Femur (tissue), 1 donor: Measurements from ENCODE around the gene SLC23A2.
"Not testable (repeated sequence)": the region's sequence is repeated elsewhere in the genome, so short reads cannot be mapped to it uniquely, and the experiment has no call there.

Experiments used
- DNase-seq: peaks from one replicate; pipeline ENCODE4 v3.0.0-alpha.2; 2017

SLC23A2 gene

DNA sequence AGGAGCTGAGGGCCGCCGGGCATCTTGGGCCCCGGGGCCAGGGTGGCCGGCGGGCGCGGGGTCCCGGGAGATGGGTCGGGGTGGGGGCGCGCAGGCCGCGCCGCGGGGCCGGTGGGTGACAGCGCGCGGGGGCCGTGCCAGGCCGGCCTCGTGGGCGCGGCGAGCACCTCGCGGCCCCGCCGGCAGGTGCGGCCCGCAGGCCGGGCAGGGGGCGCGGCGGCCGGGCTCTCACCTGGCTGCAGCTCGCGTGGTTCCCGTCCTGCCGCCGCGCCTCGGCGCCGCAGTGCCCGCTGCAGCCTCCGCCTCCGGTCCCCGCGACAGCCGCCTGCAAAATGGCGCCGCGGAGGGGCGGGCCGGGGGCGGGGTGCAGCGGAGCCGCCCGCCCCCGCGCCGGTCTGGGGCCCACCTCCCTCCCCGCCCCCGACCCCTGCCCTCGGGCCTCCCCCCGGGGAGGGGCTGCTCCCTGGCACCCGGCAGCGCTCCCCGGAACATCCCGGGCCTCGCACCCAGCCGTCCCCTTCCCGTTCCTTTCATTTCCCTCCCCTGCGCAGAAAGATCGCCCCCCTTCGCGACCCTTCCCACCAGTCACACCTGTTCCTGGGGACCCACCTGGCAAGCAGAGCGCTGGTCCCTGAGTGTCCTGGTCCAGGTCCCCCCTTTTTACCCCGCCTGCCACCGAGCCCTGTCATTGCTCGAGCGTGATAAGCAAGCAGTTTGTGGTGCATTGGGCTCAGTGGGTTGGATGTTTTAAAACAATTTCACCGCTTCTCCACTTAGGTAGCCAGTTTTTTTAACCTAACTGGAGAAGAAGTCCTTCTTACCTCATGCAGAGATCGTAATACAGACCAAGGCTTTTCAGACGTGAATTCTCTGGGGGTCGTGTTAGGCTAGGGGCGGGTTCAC, at the start of gene SLC23A2:
Gene SLC23A2 (minus strand): TSS at position 337 of the 903 bp plus-strand sequence. CDS start 68,948 bp downstream, outside the sequence.
- peak; percentile 40 for DNase-seq

DNA sequence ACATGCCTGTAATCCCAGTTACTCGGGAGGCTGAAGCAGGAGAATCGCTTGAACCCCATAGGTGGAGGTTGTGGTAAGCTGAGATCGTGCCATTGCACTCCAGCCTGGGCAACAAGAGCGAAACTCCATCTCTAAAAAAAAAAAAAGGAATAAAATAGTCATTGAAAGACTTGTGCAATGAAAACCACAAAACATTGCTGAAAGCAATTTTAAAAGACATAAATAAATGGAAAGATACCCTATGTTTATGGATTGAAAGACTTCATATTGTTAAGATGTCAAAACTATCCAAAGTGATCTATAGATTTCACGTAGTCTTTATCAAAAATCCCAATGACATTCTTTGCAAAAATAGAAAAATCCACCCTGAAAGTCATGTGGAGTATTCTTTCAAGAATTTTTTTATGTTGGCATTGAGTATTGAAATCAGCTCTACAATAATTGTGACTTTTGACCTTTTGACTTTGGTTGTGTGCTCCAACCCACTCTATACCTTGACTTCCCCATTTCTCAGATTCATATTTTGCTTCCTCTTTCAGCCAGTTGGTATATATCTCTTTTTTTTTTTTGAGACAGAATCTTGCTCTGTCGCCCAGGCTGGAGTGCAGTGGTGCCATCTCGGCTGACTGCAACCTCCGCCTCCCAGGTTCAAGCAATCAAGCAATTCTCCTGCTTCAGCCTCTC, 45.5 kb upstream of the SLC23A2 start:
- no peak for DNase-seq

DNA sequence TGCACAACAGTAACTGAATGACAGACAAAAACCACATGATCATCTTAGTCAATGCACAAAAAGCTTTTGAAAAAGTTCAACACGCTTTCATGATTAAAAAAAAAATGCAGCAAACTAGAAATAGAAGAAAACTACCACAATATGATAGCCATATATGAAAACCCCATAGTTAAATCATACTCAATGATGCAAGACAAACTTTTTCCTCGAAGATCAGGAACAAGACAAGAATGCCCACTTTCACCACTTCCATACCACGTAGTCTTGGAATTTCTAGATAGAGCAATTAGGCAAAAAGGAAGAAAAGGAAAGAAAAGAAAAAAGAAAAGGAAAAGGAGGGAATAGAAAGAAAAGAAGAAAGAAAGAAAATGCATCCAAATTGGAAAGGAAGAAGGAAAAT, 44.6 kb upstream of the SLC23A2 start:
- DNase-seq = no peak

DNA sequence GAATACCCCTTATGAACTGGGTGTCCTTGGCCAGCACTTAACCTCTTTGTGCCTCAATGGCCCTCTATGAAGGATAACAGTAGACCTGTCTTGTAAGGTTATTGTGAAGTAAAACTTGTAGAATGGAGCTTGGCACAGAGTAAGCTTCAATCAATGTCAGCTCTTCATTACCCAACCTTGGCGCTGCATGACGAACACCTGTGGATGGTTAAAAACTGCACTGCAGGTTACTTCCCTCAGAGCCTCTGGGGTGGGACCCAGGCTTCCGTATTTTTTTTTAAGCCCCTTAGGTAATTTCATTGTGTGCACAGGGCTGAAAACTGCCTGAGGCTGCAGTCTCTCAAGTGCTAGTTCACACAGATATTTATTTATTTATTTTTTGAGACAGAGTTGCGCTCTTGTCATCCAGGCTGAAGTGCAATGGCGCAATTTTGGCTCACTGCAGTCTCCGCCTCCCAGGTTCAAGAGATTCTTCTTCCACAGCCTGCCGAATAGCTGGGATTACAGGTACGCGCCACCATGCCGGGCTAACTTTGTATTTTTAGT, 42.8 kb upstream of the SLC23A2 start:
- no peak for DNase-seq

DNA sequence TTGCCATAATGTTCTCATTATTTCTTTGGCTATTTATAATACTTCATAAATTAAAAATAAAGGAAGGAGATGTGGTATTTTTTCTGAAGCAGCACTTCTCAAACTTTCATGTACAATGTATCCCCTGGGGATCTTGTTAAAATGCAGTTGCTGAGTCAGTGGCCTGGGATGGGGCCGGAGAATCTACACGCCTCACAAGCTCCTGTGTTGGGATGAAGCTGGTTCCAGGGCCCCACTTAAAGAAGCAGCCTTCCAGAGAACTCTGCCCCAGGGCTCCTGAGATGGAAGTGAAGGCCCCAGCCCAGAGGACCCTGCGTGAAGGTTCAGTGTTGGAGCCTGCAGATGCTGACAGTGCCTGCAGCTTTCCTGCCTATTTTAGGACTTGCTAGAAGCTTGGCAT, 40.1 kb upstream of the SLC23A2 start:
- DNase-seq = peak; percentile 29

DNA sequence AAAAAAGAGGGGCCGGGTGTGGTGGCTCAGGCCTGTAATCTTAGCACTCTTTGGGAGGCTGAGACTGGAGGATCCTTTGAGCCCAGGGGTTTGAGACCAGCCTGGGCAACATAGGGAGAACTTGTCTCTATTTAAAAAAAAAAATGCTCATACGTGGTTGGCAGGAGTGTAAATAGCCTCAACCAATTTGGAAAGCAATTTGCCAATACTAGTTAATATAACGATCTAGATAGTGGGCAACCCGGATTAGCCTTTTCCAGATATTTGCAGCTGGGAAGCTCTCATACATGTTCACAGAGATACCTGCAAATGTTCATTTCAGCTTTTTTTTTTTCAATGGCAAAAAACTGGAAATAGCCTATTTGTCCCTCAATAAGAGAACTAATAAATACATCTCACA, 39.0 kb upstream of the SLC23A2 start:
- DNase-seq = no peak

DNA sequence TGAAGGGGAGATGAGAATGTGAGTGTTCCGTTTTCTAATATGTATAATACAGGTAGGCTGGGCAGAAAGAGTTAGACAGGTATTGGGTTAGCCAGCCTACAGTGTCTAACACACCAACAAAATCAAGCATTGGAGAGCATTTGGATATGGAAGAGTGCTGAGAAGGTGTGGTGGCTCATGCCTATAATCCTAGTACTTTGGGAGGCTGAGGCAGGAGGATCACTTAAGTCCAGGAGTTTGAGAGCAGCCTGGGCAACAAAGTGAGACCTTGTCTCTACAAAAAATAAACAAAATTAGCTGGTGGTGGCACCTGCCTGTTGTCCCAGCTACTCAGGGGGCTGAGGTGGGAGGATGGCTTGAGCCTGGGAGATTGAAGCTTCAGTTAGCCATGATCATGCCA, 38.6 kb upstream of the SLC23A2 start:
- no peak for DNase-seq

DNA sequence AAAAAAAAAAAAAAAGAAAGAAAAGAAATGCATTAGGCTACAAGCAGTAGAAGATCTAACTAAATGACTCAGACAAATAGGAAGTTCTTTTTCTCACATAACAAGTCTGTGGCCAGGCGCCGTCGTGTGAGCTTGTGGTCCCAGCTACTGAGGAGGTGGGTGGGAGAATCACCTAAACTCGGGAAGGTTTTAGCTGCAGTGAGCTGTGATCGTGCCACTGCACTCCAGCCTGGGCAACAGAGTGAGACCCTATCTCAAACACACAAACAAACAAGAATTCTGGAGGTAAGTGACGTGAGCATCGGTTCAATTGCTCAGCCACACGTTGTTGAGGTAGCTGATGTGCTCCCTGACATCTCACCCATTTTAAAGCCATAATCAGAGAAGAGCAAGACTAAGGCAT, 37.9 kb upstream of the SLC23A2 start:
- no peak for DNase-seq

DNA sequence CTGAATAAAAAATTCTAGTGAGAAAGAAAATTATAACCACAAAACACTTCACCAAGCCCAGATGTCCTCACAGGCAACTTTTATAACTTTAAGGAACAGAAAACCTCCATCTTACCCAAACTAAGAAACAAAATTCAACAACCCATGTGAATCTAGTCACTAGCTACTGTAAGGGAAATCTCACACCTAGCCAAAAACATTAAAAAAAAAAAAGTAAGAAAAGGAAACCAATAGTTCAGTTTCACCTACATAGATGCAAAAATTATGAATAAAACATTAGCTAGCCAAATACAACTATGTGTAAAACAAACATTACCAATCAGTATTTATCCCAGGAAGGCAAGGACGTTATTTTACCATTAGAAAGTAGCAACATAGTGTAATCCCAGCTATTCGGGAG, 35.5 kb upstream of the SLC23A2 start:
- DNase-seq = no peak

DNA sequence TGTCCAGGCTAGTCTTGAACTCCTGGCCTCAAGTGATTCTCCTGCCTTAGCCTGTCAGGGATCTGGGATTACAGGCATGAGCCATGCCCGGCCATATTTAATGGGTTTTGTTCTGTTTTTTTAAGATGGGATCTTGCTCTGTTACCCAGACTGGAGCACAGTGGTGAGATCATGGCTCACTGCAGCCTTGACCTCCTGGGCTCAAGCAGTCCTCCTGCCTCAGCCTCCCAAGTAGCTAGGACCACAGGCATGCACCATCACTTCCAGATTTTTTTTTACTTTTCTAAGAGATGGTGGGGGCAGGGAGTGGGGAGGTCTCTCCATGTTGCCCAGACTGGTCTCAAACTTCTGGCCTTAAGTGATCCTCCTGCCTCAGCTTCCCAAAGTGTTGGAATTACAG, 34.2 kb upstream of the SLC23A2 start:
- not testable (repeated sequence) for DNase-seq

DNA sequence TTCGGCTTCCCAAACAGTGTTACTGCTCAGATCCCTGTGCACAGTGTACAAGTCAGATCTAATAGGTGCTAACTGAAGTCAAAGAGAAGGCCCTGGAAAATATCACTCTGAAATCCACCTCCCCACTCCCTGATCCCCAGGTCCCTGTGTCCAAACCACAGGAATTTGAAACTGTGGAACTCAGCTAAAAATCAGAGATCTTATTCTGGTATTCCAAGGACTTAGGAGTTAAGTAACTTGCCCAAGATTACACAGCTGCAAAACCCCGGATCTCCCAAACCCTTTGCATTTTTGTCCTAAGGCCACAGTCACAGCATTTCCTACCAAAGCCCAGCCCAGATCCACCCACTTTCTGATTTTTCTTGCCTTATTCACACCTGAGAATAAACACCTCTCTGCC, 32.3 kb upstream of the SLC23A2 start:
- no peak for DNase-seq

DNA sequence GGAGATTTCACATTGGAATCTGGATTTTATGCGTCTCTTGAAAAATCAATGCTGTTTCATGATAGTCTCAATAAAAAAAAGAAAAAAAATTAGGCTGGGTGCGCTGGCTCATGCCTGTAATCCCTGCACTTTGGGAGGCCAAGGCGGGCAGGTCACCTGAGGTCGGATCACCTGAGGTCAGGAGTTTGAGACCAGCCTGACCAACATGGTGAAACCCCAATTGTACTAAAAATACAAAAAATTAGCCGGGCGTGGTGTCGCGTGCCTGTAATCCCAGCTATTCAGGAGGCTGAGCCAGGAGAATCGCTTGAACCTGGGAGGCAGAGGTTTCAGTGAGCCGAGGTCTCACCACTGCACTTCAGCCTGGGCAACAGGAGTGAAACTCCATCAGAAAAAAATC, 30.4 kb upstream of the SLC23A2 start:
- not testable (repeated sequence) for DNase-seq

DNA sequence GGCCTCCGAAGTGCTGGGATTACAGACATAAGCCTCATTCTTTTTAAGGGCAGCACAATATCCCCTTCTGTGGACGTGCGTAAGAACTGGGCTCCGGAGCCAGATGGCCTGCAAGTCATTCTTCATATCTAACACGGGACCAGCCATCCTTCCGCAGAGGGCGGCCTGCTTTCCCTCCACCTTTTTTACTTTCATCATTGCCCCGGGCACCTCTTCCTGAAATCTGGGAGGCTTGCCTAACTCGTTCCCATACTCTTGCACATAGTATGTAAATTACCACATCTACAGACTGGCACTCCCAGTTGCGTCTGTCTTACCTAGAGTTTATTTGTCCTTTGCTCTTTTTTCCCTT, 29.9 kb upstream of the SLC23A2 start:
- DNase-seq = no peak

DNA sequence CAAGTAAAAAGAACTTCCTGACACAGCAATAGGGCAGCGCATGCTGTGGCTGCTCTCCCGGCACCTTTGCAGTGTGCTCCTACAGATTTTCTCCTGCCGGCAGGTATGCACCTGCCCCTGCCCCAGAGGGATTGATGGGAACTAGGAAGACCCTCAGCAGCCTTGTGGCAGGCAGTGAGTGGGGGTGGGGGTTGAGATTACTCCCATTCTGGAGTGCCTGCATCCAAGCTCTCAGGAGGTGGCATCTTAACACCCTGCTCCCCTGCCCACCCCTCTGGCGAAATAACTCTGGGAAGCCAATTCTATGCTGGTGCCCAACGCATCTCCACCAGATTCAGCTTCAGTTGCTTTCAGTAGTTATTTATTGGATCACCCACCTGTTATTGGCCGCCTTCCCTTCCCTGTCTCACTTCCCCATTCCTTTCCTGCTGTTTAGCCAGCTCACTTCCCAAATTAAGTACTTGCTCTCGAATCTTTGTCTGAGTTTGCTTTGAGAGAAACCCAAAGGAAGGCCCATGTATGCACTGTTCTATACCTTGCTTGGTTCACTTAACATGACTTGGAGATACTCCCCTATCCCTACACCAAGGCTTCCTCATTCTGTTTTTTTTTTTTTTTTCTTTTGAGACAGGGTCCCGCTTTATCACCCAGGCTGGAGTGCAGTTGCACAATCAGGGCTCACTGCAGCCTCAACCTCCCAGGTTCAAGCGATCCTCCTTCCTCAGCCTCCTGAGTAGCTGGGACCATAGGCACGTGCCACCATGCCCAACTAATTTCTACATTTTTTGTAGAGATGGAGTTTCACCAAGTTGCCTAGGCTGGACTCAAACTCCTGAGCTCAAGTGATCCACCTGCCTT, 29.3 kb upstream of the SLC23A2 start:
- no peak for DNase-seq

DNA sequence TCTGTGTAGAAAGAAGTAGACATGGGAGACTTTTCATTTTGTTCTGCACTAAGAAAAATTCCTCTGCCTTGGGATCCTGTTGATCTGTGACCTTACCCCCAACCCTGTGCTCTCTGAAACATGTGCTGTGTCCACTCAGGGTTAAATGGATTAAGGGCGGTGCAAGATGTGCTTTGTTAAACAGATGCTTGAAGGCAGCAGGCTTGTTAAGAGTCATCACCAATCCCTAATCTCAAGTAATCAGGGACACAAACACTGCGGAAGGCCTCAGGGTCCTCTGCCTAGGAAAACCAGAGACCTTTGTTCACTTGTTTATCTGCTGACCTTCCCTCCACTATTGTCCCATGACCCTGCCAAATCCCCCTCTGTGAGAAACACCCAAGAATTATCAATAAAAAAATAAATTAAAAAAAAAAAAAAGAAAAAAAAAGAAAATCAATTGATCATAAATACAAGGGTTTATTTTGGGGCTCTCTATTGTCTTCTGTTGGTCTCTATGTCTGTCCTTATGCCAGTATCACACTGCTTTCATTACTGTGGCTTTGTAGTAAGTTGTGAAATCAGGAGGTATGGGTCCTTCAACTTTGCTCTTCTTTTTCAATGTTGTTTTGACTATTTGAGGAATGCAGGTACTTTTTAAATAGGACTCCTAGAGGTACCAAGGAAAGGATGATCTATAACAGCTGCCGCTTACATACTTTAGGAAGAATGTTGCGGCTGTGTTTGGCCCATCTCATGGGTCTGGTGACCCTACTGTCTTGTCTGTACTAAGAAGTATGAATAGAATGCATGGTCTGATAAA, 27.1 kb upstream of the SLC23A2 start:
- DNase-seq = not testable (repeated sequence)

DNA sequence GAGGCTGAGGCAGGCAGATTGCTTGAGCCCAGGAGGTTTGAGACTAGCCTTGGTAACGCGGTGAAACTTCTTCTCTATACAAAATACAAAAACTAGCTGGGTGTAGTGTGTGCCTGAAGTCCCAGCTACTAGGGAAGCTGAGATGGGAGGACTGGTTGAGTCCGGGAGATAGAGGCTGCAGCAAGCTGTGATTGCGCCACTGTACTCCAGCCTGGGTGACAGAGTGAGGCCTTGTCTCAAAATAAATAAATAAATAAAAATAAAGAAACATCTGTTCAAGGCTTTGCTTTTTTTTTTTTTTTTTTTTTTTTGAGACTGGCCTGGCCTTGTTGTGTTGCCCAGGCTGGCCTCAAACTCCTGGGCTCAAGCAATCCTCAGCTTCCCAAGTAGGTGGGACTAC, 23.7 kb upstream of the SLC23A2 start:
- no peak for DNase-seq

DNA sequence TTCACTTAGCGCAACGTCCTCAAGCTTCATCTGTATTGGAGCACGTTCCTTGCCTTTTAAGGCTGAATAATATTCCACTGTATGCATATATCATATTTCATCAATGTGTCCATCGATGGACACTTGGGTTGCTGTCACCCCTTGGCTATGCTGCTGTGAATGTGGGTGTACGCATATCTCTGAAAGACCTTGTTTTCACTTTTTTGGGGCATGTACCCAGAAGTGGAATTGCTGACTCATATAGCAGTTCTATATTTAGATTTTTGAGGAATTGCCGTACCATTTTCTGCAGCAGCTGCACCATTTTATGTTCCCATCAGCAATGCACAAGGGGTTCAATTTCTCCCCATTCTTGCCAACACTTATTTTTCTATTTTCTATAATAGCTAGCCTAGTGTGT, 22.8 kb upstream of the SLC23A2 start:
- DNase-seq = no peak

DNA sequence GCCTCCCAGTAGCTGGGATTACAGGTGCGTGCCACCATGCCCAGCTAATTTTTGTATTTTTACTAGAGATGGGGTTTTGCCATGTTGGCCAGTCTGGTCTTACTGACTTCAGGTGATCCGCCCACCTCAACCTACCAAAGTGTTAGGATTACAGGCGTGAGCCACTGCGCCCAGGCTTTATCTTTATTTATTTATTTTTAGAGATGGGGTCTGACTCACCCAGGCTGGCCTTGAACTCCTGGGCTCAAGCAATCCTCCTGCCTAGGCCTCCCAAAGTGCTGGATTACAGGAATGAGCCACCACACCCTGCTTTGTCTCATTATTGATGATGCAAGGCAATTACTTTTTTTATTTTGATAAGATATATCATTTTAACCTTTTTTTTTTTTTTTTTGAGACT, 21.9 kb upstream of the SLC23A2 start:
- not testable (repeated sequence) for DNase-seq

DNA sequence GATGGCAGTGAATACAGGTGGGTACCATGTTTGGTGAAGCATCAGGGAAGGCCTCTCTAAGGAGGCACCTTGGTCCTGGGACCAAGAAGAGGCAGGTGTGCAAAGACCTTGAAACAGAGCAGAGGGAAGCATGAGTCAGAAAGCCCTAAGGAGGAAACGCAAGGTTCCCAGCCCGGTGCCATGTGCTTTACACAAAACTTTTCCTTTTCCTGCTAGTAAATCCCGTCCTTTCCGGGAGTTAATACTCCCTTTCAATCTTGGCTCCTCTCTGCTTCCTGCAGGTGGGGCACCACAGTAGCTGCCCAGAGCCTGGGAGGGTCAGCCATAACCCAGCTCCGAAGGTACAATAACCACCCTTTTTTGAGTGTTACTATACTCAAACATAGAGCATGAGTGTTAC, 19.4 kb upstream of the SLC23A2 start:
- DNase-seq = no peak

DNA sequence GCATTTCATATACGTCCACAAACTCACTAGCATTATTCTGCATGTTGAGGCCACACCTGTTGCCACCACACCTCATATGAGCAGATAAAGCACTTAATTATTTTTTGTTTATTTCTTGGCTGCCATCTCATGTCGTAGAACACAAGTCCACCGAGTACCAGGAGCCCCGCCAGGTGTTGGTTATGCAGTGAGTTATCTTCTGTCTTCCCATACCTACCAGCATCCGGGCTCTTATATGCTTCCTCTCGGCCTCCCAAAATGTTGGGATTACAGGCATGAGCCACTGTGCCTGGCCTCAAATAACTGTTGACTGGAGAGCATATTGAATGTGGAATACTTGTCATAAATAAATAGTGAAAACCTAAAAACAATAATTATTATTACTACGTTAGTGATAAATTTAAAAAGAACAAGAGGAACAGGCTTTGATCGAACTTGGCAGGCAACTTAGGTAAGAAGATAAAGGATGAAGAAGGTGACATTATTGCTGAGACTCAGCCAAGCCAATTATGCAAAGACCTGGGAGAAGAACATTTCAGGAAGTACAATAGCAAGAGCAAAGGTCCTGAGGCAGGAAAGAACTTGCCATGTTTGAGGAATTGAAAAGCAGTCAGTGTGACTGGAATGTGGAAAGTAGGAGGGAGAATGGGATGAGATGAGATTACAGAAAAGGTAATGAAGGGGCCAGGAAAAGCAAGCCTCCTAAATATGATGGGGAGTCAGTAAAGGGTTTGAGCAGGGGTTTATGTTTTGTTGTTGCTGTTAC, 12.6 kb upstream of the SLC23A2 start:
- no peak for DNase-seq

DNA sequence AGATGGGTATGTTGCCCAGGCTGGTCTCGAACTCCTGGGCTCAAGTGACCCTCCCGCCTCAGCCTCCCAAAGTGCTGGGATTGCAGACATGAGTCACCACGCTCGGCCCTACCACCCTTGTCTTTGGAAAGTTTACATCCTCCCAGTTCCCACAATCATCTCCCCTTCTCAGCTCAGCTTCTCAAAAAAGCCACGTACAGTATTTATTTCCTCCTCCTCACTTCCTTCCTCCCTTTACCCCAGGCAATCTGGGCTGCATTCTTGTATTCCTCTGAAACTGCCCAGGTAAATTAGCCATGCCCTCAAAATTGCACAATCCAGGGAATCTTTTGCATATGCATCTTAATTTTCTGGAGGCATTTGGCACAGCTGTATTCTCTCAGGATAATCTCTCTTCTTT, 7.4 kb upstream of the SLC23A2 start:
- no peak for DNase-seq
